ENCODE results near the gene KRT7. TPM values are rescaled to one million over a fixed set of nuclear protein-coding genes. Genes with fewer than 3 reads are reported as not detected.

The KRT7 gene
- total and polyA plus RNA-seq, 9 of the 15 experiments (the other 6 are each of a cell fraction or from before 2014, with no cell fraction given), result 1.4 TPM; not detected in 8

GRCh38 chr12:52195065-52195730 is 37.8 kb upstream of the KRT7 start:
- no TSS peak for BruUV-seq (replicated peaks)
- no peak for FAIRE-seq

More at GRCh38 chr12:52195065-52195730, 37.8 kb upstream of the KRT7 start:
- DNase-seq (ENCODE audit: extremely low read depth in 1 of 4, low spot score in 3 of 4) (peak; percentile 25 to 36 (median 26)), ATAC-seq (peak; percentile 53; the same call in 1 of the 3 replicates)
- Histone ChIP-seq H3K4me2 (ENCODE audit: insufficient read depth, low read length) (no peak overlapping the region), H3K4me3 (no peak overlapping the region), H3K4me1 (replicated peaks in 1 of 2; ENCODE audit: control insufficient read depth in 2 of 2, insufficient read depth in 2 of 2, low read length in 2 of 2) (peaks cover 0 to 4% of the 10 kb centered on the region in 2 experiments; a peak in 1 of 5 replicates), H3K9me1 (ENCODE audit: control insufficient read depth, insufficient read depth, low read length) (no peaks in the 10 kb centered on the region), H3K9ac (ENCODE audit: insufficient read depth in 1 of 2, low read depth in 2 of 2, low read length in 2 of 2) (no peak overlapping the region), H2AFZ (ENCODE audit: low read depth, low read length) (no peak overlapping the region), H3K27me3 (ENCODE audit: control insufficient read depth in 2 of 2, insufficient read depth in 2 of 2, low read length in 2 of 2) (peaks cover 9 to 60% of the 10 kb centered on the region in 2 experiments; a peak in 4 of 5 replicates), H3K36me3 (ENCODE audit: control insufficient read depth, insufficient read depth, low read length) (no peaks in the 10 kb centered on the region), H3K79me2 (ENCODE audit: control insufficient read depth, insufficient read depth, low read length) (no peaks in the 10 kb centered on the region), H4K20me1 (replicated peaks; ENCODE audit: control insufficient read depth, insufficient read depth, low read length) (peaks cover 4% of the 10 kb centered on the region; the same call in 1 of the 2 replicates), H3K9me3 (replicated peaks; ENCODE audit: control insufficient read depth, insufficient read depth, low read depth, low read length) (no peaks in the 10 kb centered on the region), H3K27ac (ENCODE audit: extremely low read depth, low read depth, low read length) (no peak overlapping the region)
- CTCF ChIA-PET (ENCODE audit: low intra/inter-chr PET ratio), result no interaction called here
- 0% methylated on average over 8 of the region's 8 CpGs for WGBS (ENCODE audit: insufficient coverage, low coverage, missing lambda C conversion rate)
- TF ChIP-seq PRDM10 (IDR thresholded peaks at IDR 0.05; ENCODE audit: partially characterized antibody), result peak; percentile 77
- TF ChIP-seq ZFP30 (CRISPR knock-in tag; IDR thresholded peaks at IDR 0.05; ENCODE audit: borderline replicate concordance), result no peak
- no peak for TF ChIP-seq E2F5 (CRISPR knock-in tag; IDR thresholded peaks at IDR 0.05)
- TF ChIP-seq REST (IDR thresholded peaks at IDR 0.05; ENCODE audit: borderline replicate concordance), result peak; percentile 42
- no peak for TF ChIP-seq REST (CRISPR knock-in tag; IDR thresholded peaks at IDR 0.05; ENCODE audit: low read depth)
- TF ChIP-seq EGR1 (conservative IDR thresholded peaks at IDR 0.05), result peak; percentile 61
- TF ChIP-seq MITF (IDR thresholded peaks at IDR 0.05), result no peak
- intact Hi-C loops (cut with micrococcal nuclease), result no loop called here
- POLR2A ChIA-PET, result no interaction called here
- in situ Hi-C loops (cut with MboI), result no loop called here

Measured in K562 (cell line).